Suppressor macrophage (primary cell): ENCODE data around the gene ULBP1.
A peak's percentile ranks its signal among the peaks of the same experiment; 100 is the strongest.
"Not testable (repeated sequence)": the region's sequence is repeated elsewhere in the genome, so short reads cannot be mapped to it uniquely, and the experiment has no call there.

Experiments
- DNase-seq, 4 experiments: peaks; one replicate each; pipeline ENCODE4 v3.0.0-alpha.2; 2020 to 2022
- total RNA-seq, 17 experiments: gene quantifications; one replicate each; lab custom pipeline; 2026; ENCODE audit warnings: mixed read lengths in 6 of 17, inconsistent platforms in 3 of 17; lab: John Stamatoyannopoulos, UW

The ULBP1 gene
- total RNA-seq, result 0 to 2.1 (median 0.07) reads per million in 17 experiments

GRCh38 chr6:149963462-149964307 is at the start of gene ULBP1:
Gene ULBP1, plus strand, starts transcription at chr6:149963943. Its CDS starts 107 bp downstream, at chr6:149964050.
- peak; percentile 87 to 96 (median 91) for DNase-seq

- no peak for DNase-seq
Observed at GRCh38 chr6:149915970-149916865, 47.5 kb upstream of the ULBP1 start.

- no peak for DNase-seq
Observed at GRCh38 chr6:149917679-149918078, 46.1 kb upstream of the ULBP1 start.

GRCh38 chr6:149918151-149918905 is 45.4 kb upstream of the ULBP1 start:
- no peak for DNase-seq

GRCh38 chr6:149919126-149919833 is 44.5 kb upstream of the ULBP1 start:
- not testable (repeated sequence) for DNase-seq

GRCh38 chr6:149919834-149920225 is 43.9 kb upstream of the ULBP1 start:
- DNase-seq, result no peak

GRCh38 chr6:149921361-149921760 is 42.4 kb upstream of the ULBP1 start:
- DNase-seq, result no peak

- DNase-seq, result not testable (repeated sequence)
Observed at GRCh38 chr6:149922091-149922490, 41.7 kb upstream of the ULBP1 start.

- peak; percentile 78 to 87 (median 86) for DNase-seq
Observed at GRCh38 chr6:149922642-149923326, 41.0 kb upstream of the ULBP1 start, which contains the start of gene RAET1G. Gene RAET1G, minus strand, starts transcription at chr6:149923121. Its CDS starts 111 bp downstream, at chr6:149923010.

- DNase-seq, result no peak
Observed at GRCh38 chr6:149923327-149923986, 40.3 kb upstream of the ULBP1 start.

- DNase-seq, result no peak
Observed at GRCh38 chr6:149924206-149924932, 39.4 kb upstream of the ULBP1 start.

GRCh38 chr6:149924933-149925252 is 38.9 kb upstream of the ULBP1 start:
- no peak for DNase-seq

- peak in 2 of 4 experiments; percentile 33 to 48 for DNase-seq
Observed at GRCh38 chr6:149925253-149925973, 38.3 kb upstream of the ULBP1 start.

GRCh38 chr6:149925974-149926777 is 37.6 kb upstream of the ULBP1 start:
- peak; percentile 75 to 87 (median 85) for DNase-seq

- DNase-seq, result not testable (repeated sequence)
Observed at GRCh38 chr6:149927025-149927424, 36.7 kb upstream of the ULBP1 start.

GRCh38 chr6:149929422-149929821 is 34.3 kb upstream of the ULBP1 start:
- no peak for DNase-seq

GRCh38 chr6:149931501-149931900 is 32.2 kb upstream of the ULBP1 start:
- no peak for DNase-seq

GRCh38 chr6:149933036-149933435 is 30.7 kb upstream of the ULBP1 start:
- DNase-seq, result no peak
